Medulla oblongata (tissue), 1 donor: ENCODE data around the gene ATL2.
"Not testable (repeated sequence)": the region's sequence is repeated elsewhere in the genome, so short reads cannot be mapped to it uniquely, and the experiment has no call there.

Experiments
- DNase-seq: peaks from one replicate; pipeline ENCODE4 v3.0.0-alpha.2; 2015; ENCODE audit errors: extremely low spot score

The ATL2 gene

DNA sequence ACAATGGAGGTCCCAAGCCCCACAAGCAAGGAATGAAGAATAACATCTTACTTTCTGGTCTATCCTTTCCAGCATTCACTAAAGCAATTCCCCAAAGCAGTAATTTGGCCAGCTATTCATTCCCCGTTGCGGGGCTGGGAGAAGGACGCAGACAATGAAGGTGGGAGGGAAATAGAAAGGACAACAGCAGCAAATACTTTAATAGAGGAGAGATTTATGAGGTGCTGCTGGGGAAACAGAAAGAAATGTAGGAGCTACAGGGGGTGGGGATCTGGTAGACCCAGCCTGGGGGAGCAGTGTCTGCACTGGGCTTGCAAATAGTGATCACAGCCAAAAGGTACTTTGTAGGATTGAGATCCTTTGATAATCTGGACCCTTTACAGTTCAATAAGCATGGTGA lies 13.9 kb upstream of the ATL2 start:
- DNase-seq: no peak

DNA sequence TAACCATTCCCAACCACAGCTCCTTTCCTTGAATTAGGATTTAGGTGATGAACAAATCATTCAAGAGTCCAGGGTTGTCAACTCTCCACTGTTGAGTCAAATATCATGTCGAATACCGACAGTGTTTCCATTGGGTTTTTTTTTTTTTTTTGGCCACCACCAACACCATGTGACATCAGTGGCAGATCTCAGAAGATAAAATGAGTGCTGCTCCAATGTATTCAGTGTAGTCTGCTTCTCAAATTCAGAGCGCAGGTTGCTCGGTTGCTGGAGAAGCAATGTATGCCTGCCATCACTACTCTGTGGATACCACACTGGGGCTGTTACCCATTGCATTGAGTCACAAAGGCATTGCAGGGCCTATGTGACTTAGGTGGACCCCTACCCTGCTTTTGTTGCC lies 10.8 kb upstream of the ATL2 start:
- DNase-seq: no peak

DNA sequence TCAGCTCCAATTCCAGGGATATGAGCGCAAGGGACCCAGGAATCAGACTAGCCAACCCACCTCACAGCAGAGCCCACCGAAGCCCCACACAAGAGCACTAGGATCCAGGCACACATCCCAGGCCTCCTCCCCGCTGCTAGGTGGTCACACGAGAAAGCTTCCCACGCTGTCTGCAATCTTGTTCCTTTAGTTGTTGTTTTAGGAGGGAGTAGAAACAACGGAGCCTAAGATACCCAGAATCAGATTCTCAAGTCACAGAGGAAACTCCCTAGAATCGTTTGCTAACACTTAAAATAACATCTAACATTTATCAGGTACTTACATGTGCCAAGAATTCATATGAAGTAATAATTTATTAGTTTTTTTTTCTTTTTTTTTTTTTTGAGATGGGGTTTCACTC lies 9.7 kb upstream of the ATL2 start:
- no peak for DNase-seq

DNA sequence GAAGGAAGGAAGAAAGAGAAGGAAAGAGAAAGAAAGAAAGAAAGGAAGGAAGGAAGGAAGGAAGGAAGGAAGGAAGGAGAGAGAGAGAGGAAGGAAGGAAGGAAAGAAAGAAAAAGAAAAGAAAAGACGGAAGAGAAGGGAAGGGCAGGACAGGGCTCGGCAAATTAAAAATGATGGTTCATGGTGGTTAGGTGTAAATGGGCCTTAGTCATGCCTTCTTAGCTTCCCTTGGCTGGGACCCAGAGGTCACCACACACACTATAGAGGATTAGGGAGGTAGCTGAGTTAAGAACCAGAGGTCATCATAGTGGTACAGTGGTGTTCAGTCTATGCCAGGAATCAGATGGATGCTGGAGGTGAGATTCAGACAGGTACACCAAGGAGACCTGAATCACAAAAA lies 9.3 kb upstream of the ATL2 start:
- no peak for DNase-seq

DNA sequence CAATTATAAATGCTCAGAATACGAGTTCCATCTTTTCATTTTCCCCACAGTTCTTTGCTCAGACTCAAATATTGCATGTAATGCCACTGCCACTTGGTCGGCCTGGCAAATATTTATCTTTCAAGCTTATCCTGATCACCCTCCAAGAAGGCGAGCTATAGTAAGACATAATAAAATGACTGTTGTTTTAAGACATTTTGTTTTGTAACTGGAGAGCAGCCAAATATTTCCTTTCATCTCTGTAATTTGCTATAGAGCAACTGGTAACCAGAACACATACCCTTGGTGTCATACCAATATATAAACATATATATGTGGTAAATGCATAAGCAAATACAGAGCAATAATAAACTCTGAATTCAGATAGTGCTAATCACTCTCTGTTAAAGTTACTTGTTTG lies 7.3 kb upstream of the ATL2 start:
- DNase-seq: no peak

DNA sequence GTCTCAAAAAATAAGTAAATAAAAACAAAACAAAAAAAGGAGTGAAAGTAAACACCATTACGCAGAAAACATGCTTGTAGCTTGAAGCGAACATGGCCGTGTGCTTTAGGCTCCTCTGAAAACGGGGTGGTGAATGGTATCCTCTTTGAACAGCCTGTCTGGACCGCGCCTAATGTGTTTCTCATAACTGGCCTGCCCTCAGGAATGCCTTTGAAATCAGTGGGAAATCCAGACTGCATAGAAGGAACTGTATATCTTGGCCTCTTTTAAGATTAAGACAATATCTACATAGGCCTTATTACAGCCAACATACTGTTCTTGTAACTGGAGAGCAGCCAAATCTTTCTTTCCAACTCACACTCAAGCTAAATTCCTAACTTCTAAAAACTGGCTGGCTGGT lies 6.7 kb upstream of the ATL2 start:
- DNase-seq: not testable (repeated sequence)

DNA sequence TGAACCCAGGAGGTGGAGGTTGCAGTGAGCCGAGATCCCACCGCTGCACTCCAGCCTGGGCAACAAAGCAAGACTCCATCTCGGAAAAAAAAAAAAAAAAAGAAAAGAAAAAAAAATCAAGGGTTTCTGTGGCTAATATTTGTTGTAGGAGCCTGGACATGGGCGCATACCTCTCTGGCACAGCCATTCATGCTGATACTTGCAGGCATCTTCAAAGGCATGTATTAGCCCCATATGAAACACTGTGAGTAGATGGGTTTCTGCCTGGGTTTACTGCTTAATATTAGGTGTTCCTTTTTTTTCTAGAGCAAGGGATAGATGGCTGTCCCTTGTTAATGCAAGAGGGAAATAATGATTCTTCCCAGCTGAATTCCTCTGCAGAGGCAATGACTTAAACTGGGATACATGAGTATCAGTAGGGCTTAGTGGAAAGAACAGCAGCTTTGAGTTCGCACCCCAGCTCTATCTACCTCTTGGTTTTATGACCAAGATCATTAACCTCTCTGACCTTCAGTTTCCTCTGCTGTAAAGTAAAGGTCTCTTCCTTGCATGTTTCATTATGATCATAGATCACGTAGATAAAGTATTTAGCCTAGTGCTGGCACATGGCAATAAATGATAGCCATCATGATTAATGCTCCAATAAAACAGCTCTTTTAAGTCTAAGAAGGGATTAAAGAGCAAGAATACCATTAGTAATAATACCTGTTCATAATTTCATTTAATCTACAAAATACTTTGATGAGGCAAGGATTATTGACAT lies 4.5 kb upstream of the ATL2 start:
- no peak for DNase-seq

DNA sequence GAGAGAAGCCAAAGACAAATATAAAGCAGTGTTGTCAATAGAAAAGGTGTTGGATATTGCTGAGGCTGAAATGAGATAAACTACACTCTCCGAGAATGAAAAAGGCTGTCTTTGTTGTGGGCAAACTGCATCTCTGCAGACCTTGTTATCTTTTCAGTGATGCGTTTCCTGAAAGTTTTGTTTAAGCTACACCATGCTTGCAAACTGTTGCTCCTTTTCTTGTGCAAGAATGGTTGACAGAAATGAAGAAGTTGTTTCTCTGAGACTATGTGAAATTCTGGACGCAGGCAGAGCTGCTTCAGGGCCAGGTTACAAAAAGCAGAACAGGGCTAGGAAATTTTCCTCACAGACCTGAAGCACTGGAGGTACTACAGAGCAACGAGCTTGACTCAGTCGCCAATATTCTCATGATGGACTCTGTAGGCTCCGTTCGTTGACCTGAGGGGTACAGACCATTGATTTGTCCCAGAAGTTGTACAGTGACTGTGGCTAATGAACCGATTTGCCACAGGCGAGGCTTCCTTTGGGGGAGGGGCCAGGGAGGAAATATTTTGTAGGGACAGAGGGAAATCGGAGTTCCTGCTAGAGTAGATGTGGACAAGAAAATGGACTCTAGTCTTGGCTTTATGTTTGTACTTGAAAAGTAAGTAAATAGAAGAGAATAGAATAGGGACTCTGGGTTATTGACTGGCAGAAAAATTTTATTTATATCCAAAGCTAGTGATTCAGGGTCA lies 3.5 kb upstream of the ATL2 start:
- peak; percentile 28 for DNase-seq

DNA sequence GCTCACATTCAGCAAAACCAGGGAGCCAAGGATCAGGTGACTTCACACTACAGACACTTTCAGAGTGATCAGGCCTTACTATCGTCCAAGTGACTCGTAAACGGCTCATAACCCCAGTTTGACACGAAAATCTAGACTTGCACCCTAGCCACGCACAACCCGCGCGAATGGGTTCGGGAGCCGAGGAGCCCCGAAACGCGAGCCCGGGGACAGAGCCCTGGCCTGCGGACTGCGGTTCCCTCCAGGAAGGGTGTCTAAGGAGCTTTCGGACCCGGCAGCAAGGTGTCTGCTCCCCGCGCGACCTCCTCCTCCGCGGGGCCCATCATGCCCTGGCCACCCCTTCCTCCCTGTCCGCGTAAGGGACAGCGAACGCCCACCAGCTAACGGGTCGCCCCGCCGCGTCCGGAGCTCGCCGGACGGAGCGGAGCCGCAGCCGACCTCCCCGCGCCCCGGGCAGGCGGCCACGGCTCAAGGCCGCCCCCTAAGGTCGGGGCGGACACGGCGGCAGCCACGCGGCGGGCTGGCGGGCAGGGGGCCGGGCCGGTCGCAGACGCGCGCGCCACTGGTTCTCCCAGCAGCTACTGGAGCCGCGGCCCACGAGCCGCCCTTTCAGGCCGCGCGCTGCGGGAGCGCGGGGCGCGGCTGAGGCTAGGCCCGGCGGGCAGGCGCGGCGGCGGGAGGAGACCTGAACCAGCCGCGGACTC lies 575 bp downstream of the ATL2 start:
- DNase-seq: peak; percentile 74

DNA sequence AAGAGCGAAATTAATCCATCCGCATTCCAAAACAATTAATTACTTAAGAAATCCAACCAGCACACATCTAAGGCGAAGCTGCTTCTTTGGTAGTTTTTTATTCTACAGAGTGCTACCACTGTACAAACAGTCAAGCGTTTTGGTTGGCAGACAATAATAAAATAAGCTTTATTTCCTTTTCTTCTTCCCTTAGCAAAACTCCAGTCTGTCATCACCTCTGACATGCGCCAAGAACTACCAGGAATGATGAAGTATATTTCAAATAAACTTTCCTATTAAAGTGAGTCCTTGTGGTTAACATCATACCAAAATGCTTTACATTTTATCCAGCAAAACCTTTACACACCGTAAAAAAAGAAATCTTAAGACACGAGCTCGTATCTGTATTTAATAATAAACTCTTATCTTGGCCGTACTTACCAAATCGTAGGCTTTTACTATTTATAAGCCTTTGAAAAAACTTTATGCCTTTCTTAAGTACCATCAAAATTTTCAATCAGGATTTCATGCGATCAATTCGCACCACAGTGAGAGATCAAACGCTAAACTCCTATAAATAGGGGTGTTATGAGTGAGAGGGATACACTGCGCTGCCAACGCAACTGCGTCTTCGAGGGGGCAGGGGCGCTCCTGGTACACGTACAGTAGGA lies 1.3 kb downstream of the ATL2 start:
- peak; percentile 19 for DNase-seq

DNA sequence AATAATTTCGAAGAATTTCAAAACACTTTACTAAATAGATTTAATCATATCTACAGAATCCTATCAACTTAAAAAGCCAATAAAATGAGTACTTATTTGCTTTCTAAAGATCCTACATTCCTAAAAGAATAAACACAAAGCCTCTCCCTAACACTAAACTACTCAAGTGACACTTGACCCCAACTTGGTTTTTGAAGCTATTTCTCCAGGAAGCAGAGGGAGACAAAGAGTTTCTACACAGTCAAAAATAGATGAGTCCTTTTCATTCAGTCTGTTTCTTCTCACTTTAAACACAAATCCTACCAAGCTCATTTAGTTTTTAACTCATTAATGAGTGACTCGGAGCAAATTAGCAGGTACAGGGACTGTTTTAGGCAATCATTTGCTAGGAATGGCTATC lies 2.1 kb downstream of the ATL2 start:
- peak; percentile 25 for DNase-seq

DNA sequence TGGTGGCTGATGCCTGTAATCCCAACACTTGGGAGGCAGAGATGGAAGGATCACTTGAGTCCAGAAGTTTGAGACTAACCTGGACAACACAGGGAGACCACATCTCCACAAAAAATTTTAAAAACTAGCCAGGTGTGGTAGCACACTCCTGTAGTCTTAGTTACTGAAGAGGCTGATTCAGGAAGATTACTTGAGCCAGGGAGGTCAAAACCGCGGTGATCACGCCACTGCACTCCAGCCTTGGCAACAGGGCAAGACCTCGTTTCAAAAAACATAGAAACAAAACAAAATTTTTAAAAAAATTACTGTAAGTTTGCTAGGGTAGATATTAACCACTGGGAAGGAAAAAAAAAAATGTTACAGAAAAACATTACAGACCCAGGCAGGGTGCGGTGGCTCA lies 5.8 kb downstream of the ATL2 start:
- no peak for DNase-seq

DNA sequence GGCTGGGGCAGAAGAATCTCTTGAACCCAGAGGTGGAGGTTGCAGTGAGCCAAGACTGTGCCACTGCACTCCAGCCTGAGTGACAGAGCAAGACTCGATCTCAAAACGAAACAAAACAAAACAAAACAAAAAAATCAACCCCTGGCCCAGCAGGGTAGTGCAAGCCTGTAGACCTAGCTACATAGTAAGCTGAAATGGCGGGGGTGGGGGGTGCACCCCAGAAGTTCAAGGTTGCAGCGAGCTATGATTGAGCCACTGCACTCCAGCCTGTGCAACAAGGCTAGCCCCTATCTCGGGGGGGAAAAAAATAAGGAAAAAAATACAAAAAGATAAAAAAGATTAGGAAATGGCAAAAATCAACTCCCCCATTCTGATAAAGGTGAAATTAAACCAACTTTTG lies 6.4 kb downstream of the ATL2 start:
- no peak for DNase-seq

DNA sequence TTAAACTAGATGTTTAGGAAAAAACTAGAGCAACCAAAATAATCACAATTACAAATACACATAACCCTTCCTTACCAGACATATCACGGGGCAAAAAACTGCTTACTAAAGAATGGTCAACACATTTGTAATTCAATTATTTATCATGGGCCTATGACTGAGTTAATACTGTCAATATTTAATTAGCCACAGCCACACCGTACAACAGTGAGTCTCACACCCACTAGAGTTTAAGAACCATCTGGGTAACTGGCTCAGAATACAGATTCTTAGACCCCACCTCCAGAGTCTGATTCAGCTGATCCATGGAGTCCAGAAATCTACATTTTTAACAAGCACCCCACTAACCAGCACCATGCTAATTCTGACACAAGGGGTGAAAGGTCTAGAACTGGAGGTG lies 14.8 kb downstream of the ATL2 start:
- DNase-seq: no peak

DNA sequence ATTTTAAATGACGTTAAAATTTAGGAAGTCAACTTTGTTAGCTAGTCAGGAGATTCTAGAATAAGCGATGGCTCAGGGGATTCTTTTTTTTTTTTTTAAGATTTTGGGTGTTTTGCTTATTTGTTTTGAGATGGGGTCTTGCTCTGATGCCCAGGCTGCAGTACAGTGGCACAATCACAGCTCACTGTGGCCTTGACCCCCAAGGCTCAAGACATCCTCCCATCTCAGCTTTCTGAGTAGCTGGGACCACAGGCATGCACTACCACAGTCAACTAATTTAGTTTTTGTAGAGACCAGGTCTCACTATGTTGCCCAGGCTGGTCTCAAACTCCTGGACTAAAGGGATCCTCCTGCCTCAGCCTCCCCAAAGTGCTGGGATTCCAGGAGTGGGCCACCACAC lies 16.9 kb downstream of the ATL2 start:
- DNase-seq: no peak

DNA sequence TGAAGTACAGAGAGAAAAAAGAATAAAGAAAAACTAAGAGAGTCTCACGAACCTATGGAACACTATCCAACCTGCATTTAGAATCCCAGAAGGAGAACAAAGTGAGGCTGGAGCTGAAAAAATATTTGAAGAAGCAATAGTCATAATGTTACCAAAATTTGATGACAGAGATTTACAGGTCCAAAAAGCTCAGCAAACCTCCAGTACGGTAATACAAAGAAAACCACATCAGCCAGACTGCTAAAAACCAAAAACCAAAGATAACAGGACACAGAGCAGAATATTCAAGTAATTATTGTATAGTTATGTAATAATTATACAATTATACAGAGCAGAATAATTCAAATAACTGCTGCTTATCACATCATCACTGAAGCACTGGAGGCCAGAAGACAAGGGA lies 23.7 kb downstream of the ATL2 start:
- no peak for DNase-seq

DNA sequence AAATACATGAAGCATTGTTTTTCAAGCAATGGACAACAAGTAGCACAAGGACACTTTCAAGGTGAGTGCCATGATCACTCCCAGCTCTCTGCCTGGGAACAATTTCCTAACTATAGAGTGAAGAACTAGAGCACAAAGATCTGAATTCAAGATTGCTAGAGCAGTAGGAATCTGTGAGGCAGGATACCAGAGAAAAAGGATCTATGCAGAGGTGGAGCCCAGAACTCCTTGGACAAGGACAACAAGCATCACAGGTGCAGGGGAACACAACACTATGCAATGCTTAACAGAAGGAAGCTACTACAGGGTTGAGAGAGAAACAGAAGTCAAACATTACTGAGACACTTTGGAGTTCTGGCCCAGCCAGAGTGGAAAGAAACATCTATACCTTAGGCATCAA lies 24.7 kb downstream of the ATL2 start:
- no peak for DNase-seq

DNA sequence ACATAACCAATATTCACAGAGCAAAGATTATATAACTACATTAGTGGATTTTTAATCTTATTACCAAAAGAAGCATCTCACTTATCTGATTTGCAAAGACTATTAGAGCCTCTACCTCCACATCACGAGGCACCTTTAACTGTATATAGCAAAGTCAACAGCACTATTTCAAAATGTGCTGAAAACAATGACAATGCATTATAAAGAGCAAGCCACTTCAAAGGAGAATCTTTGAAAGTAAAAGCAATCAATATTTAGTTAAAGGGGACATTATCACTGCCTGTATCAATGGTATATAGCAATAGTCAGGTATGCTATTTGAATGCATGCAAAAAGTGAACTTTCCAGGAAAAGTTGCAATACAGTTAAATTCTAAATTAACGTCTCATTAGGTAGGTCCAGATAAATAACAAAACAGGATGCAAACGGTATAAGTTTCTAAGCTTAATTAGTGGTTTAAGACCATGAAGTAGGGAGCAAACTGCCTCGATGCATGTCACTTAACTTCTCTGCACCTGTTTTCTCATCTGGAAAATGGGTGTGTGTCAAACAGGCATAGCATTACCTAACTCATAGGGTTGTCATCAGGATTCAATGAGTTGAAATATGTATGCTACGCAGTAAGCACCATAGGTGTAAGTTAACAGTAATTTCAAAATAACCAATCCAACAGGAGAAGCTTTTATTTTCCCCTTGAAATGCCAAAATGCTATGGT lies 31.6 kb downstream of the ATL2 start:
- no peak for DNase-seq

DNA sequence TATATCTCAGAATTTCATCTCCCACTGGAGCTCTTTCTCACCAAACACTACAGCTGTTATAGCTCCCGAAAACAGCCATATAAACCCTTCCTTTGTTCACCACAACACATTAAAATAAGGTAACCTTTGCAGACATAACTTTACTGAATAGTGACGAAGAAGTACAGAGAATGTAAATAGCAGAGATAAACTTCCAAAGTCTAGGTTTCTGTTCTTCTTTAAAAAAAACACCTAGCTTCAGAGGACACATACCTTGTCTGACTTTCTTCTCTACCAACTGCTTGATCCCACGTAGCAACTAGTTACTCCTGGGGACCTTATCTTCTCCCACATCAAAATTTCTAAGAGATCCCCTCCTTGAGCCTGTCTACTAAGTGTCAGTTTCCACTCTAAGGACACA lies 32.3 kb downstream of the ATL2 start:
- DNase-seq: no peak

DNA sequence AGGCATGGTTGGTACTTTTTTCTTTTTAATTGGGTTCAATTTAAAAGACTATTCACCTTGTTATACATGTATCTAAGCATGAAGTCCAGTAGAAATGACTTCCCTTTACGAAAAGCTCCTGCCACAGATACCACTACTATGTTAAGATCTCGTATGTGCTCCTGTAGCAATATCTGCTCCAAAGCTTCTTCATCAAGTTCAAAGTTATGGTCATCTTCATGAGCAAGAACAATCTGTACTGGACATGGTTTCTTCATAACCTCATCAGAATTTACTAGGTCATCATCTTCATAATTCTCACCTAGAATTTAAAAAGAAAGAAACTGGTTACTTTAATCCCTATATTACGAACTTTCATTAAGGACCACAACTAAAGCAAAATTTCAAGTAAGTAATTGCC lies 33.9 kb downstream of the ATL2 start:
- no peak for DNase-seq

DNA sequence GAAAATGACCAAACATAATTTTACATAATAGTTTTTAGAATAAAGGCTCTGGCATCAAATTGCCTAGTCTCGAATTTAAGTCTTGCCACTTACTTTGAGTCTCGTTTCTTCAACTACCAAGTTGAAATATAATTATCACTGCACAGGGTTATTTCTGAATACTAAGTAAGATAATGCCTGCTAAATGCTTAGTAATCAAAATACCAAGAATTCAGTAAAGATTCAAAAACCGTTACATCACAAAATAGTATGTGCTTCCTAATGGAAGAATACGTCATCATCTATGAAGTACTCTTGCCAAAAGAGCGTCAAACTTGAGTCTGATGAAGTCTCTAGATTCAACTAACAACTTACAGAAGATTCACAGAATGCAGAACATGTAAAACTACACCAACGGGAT lies 40.5 kb downstream of the ATL2 start:
- no peak for DNase-seq

DNA sequence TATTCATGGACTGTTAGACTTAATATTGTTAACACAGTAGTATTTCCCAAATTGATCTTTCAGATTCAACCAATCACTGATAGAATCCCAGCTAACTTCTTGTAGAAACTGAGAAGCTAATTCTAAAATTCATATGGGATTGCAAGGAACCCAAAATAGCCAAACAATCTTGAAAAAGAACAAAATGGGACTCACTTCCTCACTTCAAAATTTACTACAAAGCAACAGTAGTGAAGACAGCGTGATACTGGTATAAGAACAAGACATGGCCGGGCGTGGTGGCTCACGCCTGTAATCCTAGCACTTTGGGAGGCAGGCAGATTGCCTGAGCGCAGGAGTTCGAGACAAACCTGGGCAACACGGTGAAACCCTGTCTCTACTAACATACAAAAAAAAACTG lies 46.3 kb downstream of the ATL2 start:
- no peak for DNase-seq
